Measurements from ENCODE around the gene ADRA1B. TPM values are rescaled to one million over a fixed set of nuclear protein-coding genes. Genes with fewer than 3 reads are reported as not detected.

ADRA1B gene
- total and polyA plus RNA-seq, 10 of the 15 experiments (the other 5 are each of a cell fraction or from before 2014, with no cell fraction given) = 0.04 TPM; not detected in 9

GRCh38 chr5:159951834-159952233, 35.6 kb downstream of the ADRA1B start:
- ChIA-PET CTCF (interaction anchor here (0.6 to 1.8 kb wide), 5 partner anchors 11 to 620 kb away, joined by 3 to 10 read pairs (median 4); no protein-coding TSS in a partner anchor), RAD21 (ENCODE audit: unreplicated experiment) (interaction anchor here (1.0 kb wide), 1 partner anchor 11 kb away, joined by 4 read pairs; no protein-coding TSS in a partner anchor), POLR2A (no interaction called here), SMC1A (ENCODE audit: uncharacterized antibody, unreplicated experiment) (interaction anchor here (1.0 to 1.6 kb wide), 2 partner anchors 15 to 17 kb away, joined by 3 to 4 read pairs; no protein-coding TSS in a partner anchor)
- TF ChIP-seq IKZF1 (conservative IDR thresholded peaks at IDR 0.05) = no peak
- no peak for TF ChIP-seq JUND (IDR thresholded peaks at IDR 0.05; ENCODE audit: low read depth, low read length)
- no peak for TF ChIP-seq SUZ12 (IDR thresholded peaks at IDR 0.05; ENCODE audit: unreplicated experiment)
- TF ChIP-seq ZNF217 (IDR thresholded peaks at IDR 0.05) = no peak
- no peak for TF ChIP-seq TARDBP (IDR thresholded peaks at IDR 0.05; ENCODE audit: borderline replicate concordance)
- TF ChIP-seq POLR2AphosphoS5 (IDR thresholded peaks at IDR 0.05; ENCODE audit: low read length) = no peak
- no peak for TF ChIP-seq SPI1 (IDR thresholded peaks at IDR 0.05; ENCODE audit: borderline replicate concordance, insufficient read depth, low read depth, low read length)
- Histone ChIP-seq H3K27me3 (replicated peaks in 1 of 2; ENCODE audit: control insufficient read depth in 2 of 2, insufficient read depth in 2 of 2, low read length in 1 of 2) (peaks cover 0 to 2% of the 10 kb centered on the region in 2 experiments; a peak in 3 of 4 replicates), H3K36me3 (ENCODE audit: control insufficient read depth in 2 of 2, insufficient read depth in 2 of 2, low read length in 1 of 2) (no peaks in the 10 kb centered on the region), H3K27ac (ENCODE audit: control insufficient read depth, insufficient read depth) (no peak overlapping the region), H3K9me3 (replicated peaks; ENCODE audit: control insufficient read depth, insufficient read depth, low read length) (no peaks in the 10 kb centered on the region), H4K20me1 (ENCODE audit: control insufficient read depth, insufficient read depth) (no peaks in the 10 kb centered on the region), H2AFZ (ENCODE audit: control insufficient read depth, low read depth, low read length) (no peak overlapping the region), H3K4me1 (ENCODE audit: control insufficient read depth, insufficient read depth, low read length) (no peaks in the 10 kb centered on the region), H3K4me3 (no peak overlapping the region), H3K79me2 (ENCODE audit: control insufficient read depth, insufficient read depth, low read length) (no peaks in the 10 kb centered on the region), H3K9ac (ENCODE audit: control insufficient read depth, insufficient read depth, low read length) (no peak overlapping the region), H3K4me2 (ENCODE audit: control insufficient read depth, insufficient read depth) (no peak overlapping the region)
- BruUV-seq (replicated peaks) = no TSS peak
- FAIRE-seq = no peak
- intact Hi-C loops (cut with micrococcal nuclease; ENCODE audit: unreplicated experiment) = no loop called here
- WGBS (ENCODE audit: insufficient coverage, insufficient replicate concordance, low lambda C conversion rate, missing lambda C conversion rate) = 3% methylated on average over 3 of the region's 3 CpGs
- no peak for DNase-seq (ENCODE audit: low read depth, low spot score)
- no peak for ATAC-seq
- in situ Hi-C loops (cut with MboI) = no loop called here

GRCh38 chr5:159953609-159954008, 37.3 kb downstream of the ADRA1B start:
- in situ Hi-C loops (cut with MboI) = no loop called here
- CTCF ChIA-PET = interaction anchor here (2.2 kb wide), 1 partner anchor 33 kb away, joined by 5 read pairs; no protein-coding TSS in a partner anchor
- 42% methylated on average over 3 of the region's 3 CpGs for WGBS (ENCODE audit: insufficient coverage, insufficient replicate concordance, low lambda C conversion rate, missing lambda C conversion rate)

More at GRCh38 chr5:159953609-159954008, 37.3 kb downstream of the ADRA1B start:
- no peaks in the 10 kb centered on the region for H3K4me1 ChIP-seq (ENCODE audit: control insufficient read depth, insufficient read depth, low read length)
- no peaks in the 10 kb centered on the region for H3K36me3 ChIP-seq (ENCODE audit: control insufficient read depth in 2 of 2, insufficient read depth in 2 of 2, low read length in 1 of 2)
- ChIA-PET RAD21 (ENCODE audit: unreplicated experiment) (no interaction called here), SMC1A (ENCODE audit: uncharacterized antibody, unreplicated experiment) (interaction anchor here (1.6 kb wide), 1 partner anchor 16 kb away, joined by 4 read pairs; no protein-coding TSS in a partner anchor), POLR2A (no interaction called here)
- no peak overlapping the region for H3K4me2 ChIP-seq (ENCODE audit: control insufficient read depth, insufficient read depth)
- ATAC-seq (no peak), DNase-seq (ENCODE audit: low read depth, low spot score) (no peak), FAIRE-seq (no peak)
- H3K27ac ChIP-seq (ENCODE audit: control insufficient read depth, insufficient read depth) = no peak overlapping the region
- BruUV-seq (replicated peaks) = no TSS peak
- intact Hi-C loops (cut with micrococcal nuclease; ENCODE audit: unreplicated experiment) = no loop called here
- H2AFZ ChIP-seq (ENCODE audit: control insufficient read depth, low read depth, low read length) = no peak overlapping the region
- H3K4me3 ChIP-seq = no peak overlapping the region
- TF ChIP-seq ZBTB4 (CRISPR knock-in tag; IDR thresholded peaks at IDR 0.05) (no peak), JUND (IDR thresholded peaks at IDR 0.05; ENCODE audit: low read depth, low read length) (no peak), SUZ12 (IDR thresholded peaks at IDR 0.05; ENCODE audit: unreplicated experiment) (no peak), PKNOX1 (IDR thresholded peaks at IDR 0.05) (no peak), POU2F2 (IDR thresholded peaks at IDR 0.05; ENCODE audit: borderline replicate concordance, low read depth, low read length) (no peak), ZSCAN29 (IDR thresholded peaks at IDR 0.05) (no peak)
- no peaks in the 10 kb centered on the region for H3K79me2 ChIP-seq (ENCODE audit: control insufficient read depth, insufficient read depth, low read length)
- H4K20me1 ChIP-seq (ENCODE audit: control insufficient read depth, insufficient read depth) = no peaks in the 10 kb centered on the region
- H3K27me3 ChIP-seq (replicated peaks in 1 of 2; ENCODE audit: control insufficient read depth in 2 of 2, insufficient read depth in 2 of 2, low read length in 1 of 2) = peaks cover 0 to 2% of the 10 kb centered on the region in 2 experiments; a peak in 3 of 4 replicates
- no peak overlapping the region for H3K9ac ChIP-seq (ENCODE audit: control insufficient read depth, insufficient read depth, low read length)
- H3K9me3 ChIP-seq (replicated peaks; ENCODE audit: control insufficient read depth, insufficient read depth, low read length) = no peaks in the 10 kb centered on the region
